WTC11 (cell line): Measurements from ENCODE around the gene ASB13. TPM values are rescaled to one million over a fixed set of nuclear protein-coding genes. Genes with fewer than 3 reads are reported as not detected.

ENCODE experiments used
- ATAC-seq: fragments of 200-7000 bp; cut with Tn5 transposase; 2 replicates; pipeline ENCODE4 v1.10.0; 2021; ENCODE audit warnings: mild to moderate bottlenecking, moderate library complexity
- Bru-seq: library from RNA; stranded (reverse); fragments of 400-500 nt; gene quantifications from one replicate; lab custom pipeline; 2021; lab: Mats Ljungman, UMichigan
- CTCF ChIA-PET: fragments of 300-600 bp; sonication (Branson Sonifier 250); formaldehyde crosslinking; loops from one replicate; lab custom pipeline; 2021; ENCODE audit warnings: antibody characterized with exemption; lab: Charles Lee
- POLR2A ChIA-PET: fragments of 350-600 bp; sonication (Branson Sonifier 250); formaldehyde crosslinking; loops from one replicate; lab custom pipeline; 2021; ENCODE audit warnings: antibody characterized with exemption; lab: Charles Lee
- DNase-seq: peaks from one replicate; pipeline ENCODE4 v3.0.0; 2021; ENCODE audit warnings: low spot score
- H3K27ac Mint-ChIP-seq: 2 replicates; pipeline ENCODE4 v1.8.0; 2021; ENCODE audit warnings: mixed read lengths
- H3K27me3 Mint-ChIP-seq: 2 replicates; pipeline ENCODE4 v1.8.0; 2021; ENCODE audit warnings: low read depth, mild to moderate bottlenecking, moderate library complexity, mixed read lengths
- H3K36me3 Mint-ChIP-seq: 2 replicates; pipeline ENCODE4 v1.8.0; 2021; ENCODE audit warnings: mixed read lengths
- H3K4me1 Mint-ChIP-seq: 2 replicates; pipeline ENCODE4 v1.8.0; 2022; ENCODE audit warnings: mixed read lengths
- H3K4me3 Mint-ChIP-seq: 2 replicates; pipeline ENCODE4 v1.8.0; 2021; ENCODE audit warnings: mild to moderate bottlenecking, moderate library complexity, mixed read lengths
- H3K9me3 Mint-ChIP-seq: 2 replicates; pipeline ENCODE4 v1.8.0; 2021; ENCODE audit warnings: mixed read lengths
- ATF1 ChIP-seq: sonication (generic); formaldehyde crosslinking; IDR thresholded peaks from 2 replicates; pipeline ENCODE4 v1.8.1; 2023; ENCODE audit warnings: mild to moderate bottlenecking, moderate library complexity, missing genetic modification reagents
- CBFB ChIP-seq: sonication (generic); formaldehyde crosslinking; IDR thresholded peaks from 2 replicates; pipeline ENCODE4 v1.8.1; 2022; ENCODE audit warnings: mild to moderate bottlenecking, low read depth, missing genetic modification reagents
- CREB1 ChIP-seq: sonication (generic); formaldehyde crosslinking; IDR thresholded peaks from 2 replicates; pipeline ENCODE4 v1.8.0; 2023; ENCODE audit warnings: mild to moderate bottlenecking, missing genetic modification reagents
- CREM ChIP-seq: sonication (generic); formaldehyde crosslinking; IDR thresholded peaks from 2 replicates; pipeline ENCODE4 v1.8.1; 2022; ENCODE audit warnings: mild to moderate bottlenecking, missing genetic modification reagents, moderate library complexity
- ESRRA ChIP-seq: sonication (generic); formaldehyde crosslinking; IDR thresholded peaks from 2 replicates; pipeline ENCODE4 v1.8.1; 2022; ENCODE audit warnings: mild to moderate bottlenecking, missing genetic modification reagents, borderline replicate concordance
- ETV6 ChIP-seq: sonication (generic); formaldehyde crosslinking; IDR thresholded peaks from 2 replicates; pipeline ENCODE4 v1.8.1; 2022; ENCODE audit warnings: mild to moderate bottlenecking, missing genetic modification reagents
- FOXP1 ChIP-seq: sonication (generic); formaldehyde crosslinking; IDR thresholded peaks from 2 replicates; pipeline ENCODE4 v1.8.0; 2022; ENCODE audit warnings: missing genetic modification reagents, mild to moderate bottlenecking, moderate library complexity, borderline replicate concordance
- GABPB1 ChIP-seq: sonication (generic); formaldehyde crosslinking; IDR thresholded peaks from 2 replicates; pipeline ENCODE4 v1.8.1; 2023; ENCODE audit warnings: mild to moderate bottlenecking, missing genetic modification reagents
- JUN ChIP-seq: sonication (generic); formaldehyde crosslinking; IDR thresholded peaks from 2 replicates; pipeline ENCODE4 v1.8.0; 2023; ENCODE audit warnings: mild to moderate bottlenecking, missing genetic modification reagents
- KAT7 ChIP-seq: sonication (generic); formaldehyde crosslinking; IDR thresholded peaks from 2 replicates; pipeline ENCODE4 v1.8.1; 2023; ENCODE audit warnings: missing genetic modification reagents, mild to moderate bottlenecking, borderline replicate concordance
- NR3C1 ChIP-seq: sonication (generic); formaldehyde crosslinking; conservative IDR thresholded peaks from 2 replicates; pipeline ENCODE4 v1.8.1; 2023; ENCODE audit warnings: low read depth, mild to moderate bottlenecking, missing genetic modification reagents
- RORB ChIP-seq: fragments of 250-450 bp; sonication (Bioruptor Pico); IDR thresholded peaks from 2 replicates; pipeline ENCODE4 v1.9.0; 2021; ENCODE audit warnings: mild to moderate bottlenecking
- SMAD3 ChIP-seq: sonication (generic); formaldehyde crosslinking; IDR thresholded peaks from 2 replicates; pipeline ENCODE4 v1.8.0; 2022; ENCODE audit warnings: missing genetic modification reagents, mild to moderate bottlenecking, borderline replicate concordance
- SP1 ChIP-seq: sonication (generic); formaldehyde crosslinking; conservative IDR thresholded peaks from 2 replicates; pipeline ENCODE4 v1.8.1; 2022; ENCODE audit warnings: missing genetic modification reagents
- TEAD4 ChIP-seq: sonication (generic); formaldehyde crosslinking; IDR thresholded peaks from 2 replicates; pipeline ENCODE4 v1.8.0; 2022; ENCODE audit warnings: mild to moderate bottlenecking, missing genetic modification reagents
- TP53 ChIP-seq: sonication (generic); formaldehyde crosslinking; IDR thresholded peaks from 2 replicates; pipeline ENCODE4 v1.8.1; 2023; ENCODE audit warnings: mild to moderate bottlenecking, missing genetic modification reagents
- ZNF121 ChIP-seq: sonication (generic); formaldehyde crosslinking; IDR thresholded peaks from 2 replicates; pipeline ENCODE4 v1.8.0; 2023; ENCODE audit warnings: missing genetic modification reagents
- ZNF219 ChIP-seq: sonication (generic); formaldehyde crosslinking; IDR thresholded peaks from 2 replicates; pipeline ENCODE4 v1.8.0; 2023; ENCODE audit warnings: missing genetic modification reagents, mild to moderate bottlenecking, borderline replicate concordance
- ZNF232 ChIP-seq: sonication (generic); formaldehyde crosslinking; IDR thresholded peaks from 2 replicates; pipeline ENCODE4 v1.8.0; 2022; ENCODE audit warnings: mild to moderate bottlenecking, missing genetic modification reagents
- ZNF396 ChIP-seq: fragments of 250-450 bp; sonication (Bioruptor Pico); IDR thresholded peaks from 2 replicates; pipeline ENCODE4 v1.8.0; 2021; ENCODE audit warnings: mild to moderate bottlenecking, moderate library complexity, borderline replicate concordance
- ZNF416 ChIP-seq: fragments of 250-450 bp; sonication (Bioruptor Pico); IDR thresholded peaks from 2 replicates; pipeline ENCODE4 v1.9.0; 2021; ENCODE audit warnings: mild to moderate bottlenecking, inconsistent platforms
- ZNF671 ChIP-seq: fragments of 250-450 bp; sonication (Bioruptor Pico); IDR thresholded peaks from 2 replicates; pipeline ENCODE4 v1.8.0; 2021; ENCODE audit warnings: mild to moderate bottlenecking
- long read RNA-seq, 3 experiments: library from RNA in 1 of 3; library from capped mRNA in 1 of 3; library from polyadenylated mRNA in 1 of 3; unstranded in 2 of 3; stranded (forward) in 1 of 3; transcript quantifications; one replicate each; pipeline ENCODE4 v2.0.0, GENCODE V29; 2021
- total RNA-seq: library from RNA; stranded (reverse); gene quantifications from 3 replicates; pipeline ENCODE4 v1.2.3, GENCODE V29; 2021
- TF ChIP-seq, protein P1 (sequence below): sonication (generic); formaldehyde crosslinking; IDR thresholded peaks from 2 replicates; pipeline ENCODE4 v1.8.1; 2023; ENCODE audit warnings: mild to moderate bottlenecking, missing genetic modification reagents
- TF ChIP-seq, protein P2 (sequence below): sonication (generic); formaldehyde crosslinking; IDR thresholded peaks from 2 replicates; pipeline ENCODE4 v1.8.1; 2023; ENCODE audit warnings: mild to moderate bottlenecking, missing genetic modification reagents
- TF ChIP-seq, protein P3 (sequence below): sonication (generic); formaldehyde crosslinking; IDR thresholded peaks from 2 replicates; pipeline ENCODE4 v1.8.1; 2022; ENCODE audit warnings: mild to moderate bottlenecking, moderate library complexity, missing genetic modification reagents
- TF ChIP-seq, protein P4 (sequence below): sonication (generic); formaldehyde crosslinking; conservative IDR thresholded peaks from 2 replicates; pipeline ENCODE4 v1.8.1; 2022; ENCODE audit warnings: mild to moderate bottlenecking, missing genetic modification reagents
- TF ChIP-seq, protein P5 (sequence below): sonication (generic); formaldehyde crosslinking; IDR thresholded peaks from 2 replicates; pipeline ENCODE4 v1.8.1; 2022; ENCODE audit warnings: missing genetic modification reagents, borderline replicate concordance

Gene ASB13, protein sequence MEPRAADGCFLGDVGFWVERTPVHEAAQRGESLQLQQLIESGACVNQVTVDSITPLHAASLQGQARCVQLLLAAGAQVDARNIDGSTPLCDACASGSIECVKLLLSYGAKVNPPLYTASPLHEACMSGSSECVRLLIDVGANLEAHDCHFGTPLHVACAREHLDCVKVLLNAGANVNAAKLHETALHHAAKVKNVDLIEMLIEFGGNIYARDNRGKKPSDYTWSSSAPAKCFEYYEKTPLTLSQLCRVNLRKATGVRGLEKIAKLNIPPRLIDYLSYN
- total RNA-seq (23.4 to 28.3 TPM (median 27.3 TPM) in 3 replicates), Bru-seq, nascent RNA (percentile 68 among the genes with signal in this experiment)
- long read RNA-seq, experiment 1, transcript ASB13-201 (6 exons, 2,699 nt) = major isoform, 66 of 77 reads
- long read RNA-seq, experiment 1, partial matches to known transcripts = 6 of 77 reads
- long read RNA-seq, experiment 1, other reads (novel, unspliced or antisense) = 2 of 77 reads
- long read RNA-seq, experiment 2, transcript ASB13-201 (6 exons, 2,699 nt) = major isoform, 11 of 22 reads
- long read RNA-seq, experiment 2, partial matches to known transcripts = 4 of 22 reads
- long read RNA-seq, experiment 2, other reads (novel, unspliced or antisense) = 6 of 22 reads
- long read RNA-seq, experiment 3 = 0 reads

DNA sequence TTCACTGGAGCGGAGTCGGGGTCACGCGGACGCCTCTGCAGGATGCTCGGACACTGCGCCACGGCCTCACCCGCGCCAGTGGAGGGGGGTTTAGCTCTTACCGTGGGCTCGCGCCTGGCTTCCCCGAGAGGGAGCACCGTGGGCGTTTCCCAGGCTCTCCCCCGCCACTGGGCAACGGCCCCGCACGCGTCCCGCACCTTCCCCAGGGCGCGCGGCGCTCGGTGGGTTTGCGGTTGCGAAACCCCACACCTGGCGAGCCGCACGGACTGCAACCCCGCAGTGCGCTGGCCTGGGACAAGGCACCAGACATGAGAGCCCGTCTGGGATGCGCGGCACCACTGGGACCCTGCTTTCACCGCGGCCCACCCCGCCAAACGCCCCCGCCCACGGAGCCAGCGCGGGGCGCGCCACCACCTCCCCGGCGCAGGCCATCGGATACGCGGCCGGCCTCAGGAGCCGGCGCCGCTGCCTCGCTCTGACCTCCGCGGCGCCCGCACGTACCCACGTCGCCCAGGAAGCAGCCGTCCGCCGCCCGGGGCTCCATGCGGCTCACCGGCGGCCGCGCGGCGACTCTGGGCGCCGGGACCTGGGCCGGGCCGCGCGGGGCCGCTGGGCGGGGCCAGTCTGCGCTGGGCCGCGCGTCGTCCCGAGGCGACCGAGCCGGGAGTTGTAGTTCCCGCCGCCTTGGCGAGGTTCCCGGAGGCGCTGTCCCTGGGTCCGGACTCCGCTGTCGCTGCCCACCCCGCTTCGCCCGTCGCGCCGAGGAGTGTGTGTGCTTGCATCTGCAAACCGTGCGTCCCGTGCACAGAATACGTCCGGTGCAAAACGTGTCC is at the start of gene ASB13:
ASB13 (minus strand) TSS at position 588 of the 833 bp plus-strand sequence; CDS start at position 544, 44 bp downstream.
- ATAC-seq = peak; percentile 93
- ChIA-PET CTCF (no interaction called here), POLR2A (no interaction called here)
- Mint-ChIP-seq H3K27ac (no peak within 1 kb of the TSS; the same call in 1 of the 2 replicates), H3K9me3 (no peaks in the 10 kb centered on the region), H3K27me3 (peaks cover 13% of the 10 kb centered on the region), H3K36me3 (no peaks in the 10 kb centered on the region), H3K4me3 (peak within 1 kb of the TSS; percentile 92), H3K4me1 (peaks cover 36% of the 10 kb centered on the region)
- peak; percentile 75 for DNase-seq
- TF ChIP-seq, protein P1, sequence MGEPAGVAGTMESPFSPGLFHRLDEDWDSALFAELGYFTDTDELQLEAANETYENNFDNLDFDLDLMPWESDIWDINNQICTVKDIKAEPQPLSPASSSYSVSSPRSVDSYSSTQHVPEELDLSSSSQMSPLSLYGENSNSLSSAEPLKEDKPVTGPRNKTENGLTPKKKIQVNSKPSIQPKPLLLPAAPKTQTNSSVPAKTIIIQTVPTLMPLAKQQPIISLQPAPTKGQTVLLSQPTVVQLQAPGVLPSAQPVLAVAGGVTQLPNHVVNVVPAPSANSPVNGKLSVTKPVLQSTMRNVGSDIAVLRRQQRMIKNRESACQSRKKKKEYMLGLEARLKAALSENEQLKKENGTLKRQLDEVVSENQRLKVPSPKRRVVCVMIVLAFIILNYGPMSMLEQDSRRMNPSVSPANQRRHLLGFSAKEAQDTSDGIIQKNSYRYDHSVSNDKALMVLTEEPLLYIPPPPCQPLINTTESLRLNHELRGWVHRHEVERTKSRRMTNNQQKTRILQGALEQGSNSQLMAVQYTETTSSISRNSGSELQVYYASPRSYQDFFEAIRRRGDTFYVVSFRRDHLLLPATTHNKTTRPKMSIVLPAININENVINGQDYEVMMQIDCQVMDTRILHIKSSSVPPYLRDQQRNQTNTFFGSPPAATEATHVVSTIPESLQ (CRISPR knock-in tag) = no peak
- TF ChIP-seq JUN = 0 out of 2 replicates have a peak, but pooled peaks have one; percentile 38
- TF ChIP-seq TP53 (CRISPR knock-in tag) = 0 out of 2 replicates have a peak, but pooled peaks have one; percentile 66
- TF ChIP-seq CBFB (CRISPR knock-in tag) = 0 out of 2 replicates have a peak, but pooled peaks have one; percentile 73
- 0 out of 2 replicates have a peak, but pooled peaks have one; percentile 38 for TF ChIP-seq ETV6 (CRISPR knock-in tag)
- TF ChIP-seq FOXP1 (CRISPR knock-in tag) = peak; percentile 70; the same call in 1 of the 2 replicates
- no peak for TF ChIP-seq ZNF396 (CRISPR knock-in tag)
- peak; percentile 32; the same call in 1 of the 2 replicates for TF ChIP-seq GABPB1 (CRISPR knock-in tag)
- peak; percentile 86 for TF ChIP-seq SP1 (CRISPR knock-in tag)
- TF ChIP-seq, protein P2, sequence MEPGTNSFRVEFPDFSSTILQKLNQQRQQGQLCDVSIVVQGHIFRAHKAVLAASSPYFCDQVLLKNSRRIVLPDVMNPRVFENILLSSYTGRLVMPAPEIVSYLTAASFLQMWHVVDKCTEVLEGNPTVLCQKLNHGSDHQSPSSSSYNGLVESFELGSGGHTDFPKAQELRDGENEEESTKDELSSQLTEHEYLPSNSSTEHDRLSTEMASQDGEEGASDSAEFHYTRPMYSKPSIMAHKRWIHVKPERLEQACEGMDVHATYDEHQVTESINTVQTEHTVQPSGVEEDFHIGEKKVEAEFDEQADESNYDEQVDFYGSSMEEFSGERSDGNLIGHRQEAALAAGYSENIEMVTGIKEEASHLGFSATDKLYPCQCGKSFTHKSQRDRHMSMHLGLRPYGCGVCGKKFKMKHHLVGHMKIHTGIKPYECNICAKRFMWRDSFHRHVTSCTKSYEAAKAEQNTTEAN (CRISPR knock-in tag) = 0 out of 2 replicates have a peak, but pooled peaks have one; percentile 73
- peak; percentile 81 for TF ChIP-seq CREM (CRISPR knock-in tag)
- TF ChIP-seq, protein P3, sequence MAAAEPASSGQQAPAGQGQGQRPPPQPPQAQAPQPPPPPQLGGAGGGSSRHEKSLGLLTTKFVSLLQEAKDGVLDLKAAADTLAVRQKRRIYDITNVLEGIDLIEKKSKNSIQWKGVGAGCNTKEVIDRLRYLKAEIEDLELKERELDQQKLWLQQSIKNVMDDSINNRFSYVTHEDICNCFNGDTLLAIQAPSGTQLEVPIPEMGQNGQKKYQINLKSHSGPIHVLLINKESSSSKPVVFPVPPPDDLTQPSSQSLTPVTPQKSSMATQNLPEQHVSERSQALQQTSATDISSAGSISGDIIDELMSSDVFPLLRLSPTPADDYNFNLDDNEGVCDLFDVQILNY (CRISPR knock-in tag) = no peak
- 0 out of 2 replicates have a peak, but pooled peaks have one; percentile 30 for TF ChIP-seq SMAD3 (CRISPR knock-in tag)
- peak; percentile 92 for TF ChIP-seq ZNF121 (CRISPR knock-in tag)
- peak; percentile 66; the same call in 1 of the 2 replicates for TF ChIP-seq ESRRA (CRISPR knock-in tag)

DNA sequence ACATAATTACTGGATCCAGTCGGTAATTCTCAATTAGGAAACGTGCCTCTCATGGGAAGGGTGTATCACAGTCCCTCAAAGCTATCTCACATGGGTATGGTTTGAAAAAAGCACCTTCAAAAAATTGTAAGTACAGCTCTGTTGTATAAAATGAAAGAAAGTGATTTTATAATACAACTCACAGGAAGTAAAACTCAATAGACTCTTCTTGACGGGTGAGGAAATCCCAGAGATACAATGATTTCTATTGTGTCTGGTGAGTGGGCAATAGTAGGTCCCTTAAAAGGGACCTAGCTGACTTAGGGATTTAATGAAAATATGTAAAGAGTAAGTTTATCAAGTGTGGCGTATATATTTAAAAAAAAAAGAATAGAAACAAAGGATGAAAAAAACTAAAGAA is 45.2 kb upstream of the ASB13 start:
- no peak overlapping the region for H3K27ac Mint-ChIP-seq
- H3K27me3 Mint-ChIP-seq = no peaks in the 10 kb centered on the region
- ATAC-seq (no peak), DNase-seq (no peak)
- peaks cover 28% of the 10 kb centered on the region for H3K4me1 Mint-ChIP-seq
- H3K36me3 Mint-ChIP-seq = no peaks in the 10 kb centered on the region
- H3K4me3 Mint-ChIP-seq = no peak overlapping the region
- no peaks in the 10 kb centered on the region for H3K9me3 Mint-ChIP-seq
- CTCF ChIA-PET = interaction anchor here (1.1 kb wide), 1 partner anchor 82 kb away, joined by 3 read pairs; no protein-coding TSS in a partner anchor
- POLR2A ChIA-PET = no interaction called here
- TF ChIP-seq ATF1 (CRISPR knock-in tag) (no peak), RORB (CRISPR knock-in tag) (no peak), ZNF416 (CRISPR knock-in tag) (no peak), TEAD4 (no peak), ZNF671 (CRISPR knock-in tag) (no peak), ZNF232 (no peak), NR3C1 (CRISPR knock-in tag) (no peak), ZNF219 (no peak), CREB1 (CRISPR knock-in tag) (no peak), KAT7 (CRISPR knock-in tag) (no peak)
- TF ChIP-seq, protein P4, sequence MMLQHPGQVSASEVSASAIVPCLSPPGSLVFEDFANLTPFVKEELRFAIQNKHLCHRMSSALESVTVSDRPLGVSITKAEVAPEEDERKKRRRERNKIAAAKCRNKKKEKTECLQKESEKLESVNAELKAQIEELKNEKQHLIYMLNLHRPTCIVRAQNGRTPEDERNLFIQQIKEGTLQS (CRISPR knock-in tag) = no peak
- TF ChIP-seq, protein P5, sequence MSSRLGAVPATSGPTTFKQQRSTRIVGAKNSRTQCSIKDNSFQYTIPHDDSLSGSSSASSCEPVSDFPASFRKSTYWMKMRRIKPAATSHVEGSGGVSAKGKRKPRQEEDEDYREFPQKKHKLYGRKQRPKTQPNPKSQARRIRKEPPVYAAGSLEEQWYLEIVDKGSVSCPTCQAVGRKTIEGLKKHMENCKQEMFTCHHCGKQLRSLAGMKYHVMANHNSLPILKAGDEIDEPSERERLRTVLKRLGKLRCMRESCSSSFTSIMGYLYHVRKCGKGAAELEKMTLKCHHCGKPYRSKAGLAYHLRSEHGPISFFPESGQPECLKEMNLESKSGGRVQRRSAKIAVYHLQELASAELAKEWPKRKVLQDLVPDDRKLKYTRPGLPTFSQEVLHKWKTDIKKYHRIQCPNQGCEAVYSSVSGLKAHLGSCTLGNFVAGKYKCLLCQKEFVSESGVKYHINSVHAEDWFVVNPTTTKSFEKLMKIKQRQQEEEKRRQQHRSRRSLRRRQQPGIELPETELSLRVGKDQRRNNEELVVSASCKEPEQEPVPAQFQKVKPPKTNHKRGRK (CRISPR knock-in tag) = no peak
